ENCODE results near the gene RELL1. TPM values are rescaled to one million over a fixed set of nuclear protein-coding genes. Genes with fewer than 3 reads are reported as not detected.

Gene RELL1
- total RNA-seq, 2 experiments from 2014 or later = 53.5 to 62.3 TPM

- Histone ChIP-seq H3K4me1 (ENCODE audit: insufficient read depth, low read length, poor library complexity, severe bottlenecking) (peaks cover 6% of the 10 kb centered on the region), H3K4me2 (ENCODE audit: low read length) (no peak overlapping the region), H4K20me1 (ENCODE audit: insufficient read depth, low read length) (no peaks in the 10 kb centered on the region), H3K4me3 (ENCODE audit: low read depth, low read length, poor library complexity, severe bottlenecking) (no peak overlapping the region), H3K36me3 (ENCODE audit: insufficient read depth, low read length) (no peaks in the 10 kb centered on the region; the same call in 1 of the 2 replicates), H3K9me3 (ENCODE audit: low read length) (no peaks in the 10 kb centered on the region), H3K9me2 (ENCODE audit: insufficient read depth, low read length) (no peaks in the 10 kb centered on the region), H2AFZ (ENCODE audit: low read length) (no peak overlapping the region), H3K27ac (ENCODE audit: low read depth, low read length, poor library complexity, severe bottlenecking) (no peak overlapping the region), H3K79me2 (ENCODE audit: insufficient read depth, low read depth, low read length) (no peaks in the 10 kb centered on the region)
- POLR2A ChIA-PET = no interaction called here
- BruUV-seq (replicated peaks) = no TSS peak
- CTCF ChIA-PET (ENCODE audit: unreplicated experiment) = no interaction called here
- TF ChIP-seq CTCF (conservative IDR thresholded peaks at IDR 0.05; ENCODE audit: low read length) = no peak
- TF ChIP-seq EZH2phosphoT487 (IDR thresholded peaks at IDR 0.05; ENCODE audit: borderline replicate concordance, low read depth, low read length) = no peak
- intact Hi-C loops (cut with micrococcal nuclease; ENCODE audit: unreplicated experiment) = no loop called here
- peak; percentile 18 for DNase-seq (ENCODE audit: low spot score)
Measured at GRCh38 chr4:37595875-37596680, 90.1 kb downstream of the RELL1 start.

DNA sequence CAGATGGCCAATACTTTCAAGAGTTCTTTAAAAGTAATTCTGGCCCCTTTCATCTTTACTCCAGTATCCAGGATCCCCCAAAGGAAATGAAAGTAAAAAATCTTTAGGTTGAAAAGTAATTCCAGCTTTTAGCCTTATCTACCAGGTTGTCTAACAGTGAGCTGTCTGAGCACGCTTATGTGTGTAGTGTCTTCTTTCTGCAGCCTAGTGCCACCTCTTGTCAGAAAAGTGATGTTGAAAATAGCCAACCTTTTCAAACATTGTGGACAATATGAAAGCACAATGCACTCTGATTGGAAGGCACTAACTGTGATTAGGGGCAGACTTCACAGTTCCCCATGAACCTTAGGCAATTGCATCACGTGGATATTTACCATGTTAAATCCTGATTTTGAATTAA is 92.1 kb downstream of the RELL1 start:
- Histone ChIP-seq H3K4me2 (ENCODE audit: low read length) (no peak overlapping the region), H3K9me2 (ENCODE audit: insufficient read depth, low read length) (no peaks in the 10 kb centered on the region), H3K9me3 (ENCODE audit: low read length) (no peaks in the 10 kb centered on the region), H4K20me1 (ENCODE audit: insufficient read depth, low read length) (no peaks in the 10 kb centered on the region), H3K79me2 (ENCODE audit: insufficient read depth, low read depth, low read length) (no peaks in the 10 kb centered on the region), H3K27ac (ENCODE audit: low read depth, low read length, poor library complexity, severe bottlenecking) (no peak overlapping the region), H2AFZ (ENCODE audit: low read length) (no peak overlapping the region), H3K4me3 (ENCODE audit: low read depth, low read length, poor library complexity, severe bottlenecking) (no peak overlapping the region), H3K4me1 (ENCODE audit: insufficient read depth, low read length, poor library complexity, severe bottlenecking) (peaks cover 6% of the 10 kb centered on the region), H3K36me3 (ENCODE audit: insufficient read depth, low read length) (no peaks in the 10 kb centered on the region)
- ChIA-PET CTCF (ENCODE audit: unreplicated experiment) (no interaction called here), POLR2A (interaction anchor here (0.7 kb wide), 1 partner anchor 1309 kb away, joined by 3 read pairs; no protein-coding TSS in a partner anchor)
- no TSS peak for BruUV-seq (replicated peaks)
- DNase-seq (ENCODE audit: low spot score) = no peak
- intact Hi-C loops (cut with micrococcal nuclease; ENCODE audit: unreplicated experiment) = no loop called here
- TF ChIP-seq CTCF (conservative IDR thresholded peaks at IDR 0.05; ENCODE audit: low read length) = no peak
- TF ChIP-seq EZH2phosphoT487 (IDR thresholded peaks at IDR 0.05; ENCODE audit: borderline replicate concordance, low read depth, low read length) = no peak

- no peaks in the 10 kb centered on the region for H3K9me2 ChIP-seq (ENCODE audit: insufficient read depth, low read length)
- H3K4me2 ChIP-seq (ENCODE audit: low read length) = no peak overlapping the region
- peaks cover 6% of the 10 kb centered on the region for H3K4me1 ChIP-seq (ENCODE audit: insufficient read depth, low read length, poor library complexity, severe bottlenecking)
- ChIA-PET CTCF (ENCODE audit: unreplicated experiment) (no interaction called here), POLR2A (no interaction called here)
- H3K27ac ChIP-seq (ENCODE audit: low read depth, low read length, poor library complexity, severe bottlenecking) = no peak overlapping the region
- H4K20me1 ChIP-seq (ENCODE audit: insufficient read depth, low read length) = no peaks in the 10 kb centered on the region
- no TSS peak for BruUV-seq (replicated peaks)
- no peaks in the 10 kb centered on the region for H3K9me3 ChIP-seq (ENCODE audit: low read length)
- intact Hi-C loops (cut with micrococcal nuclease; ENCODE audit: unreplicated experiment) = no loop called here
- no peak for TF ChIP-seq CTCF (conservative IDR thresholded peaks at IDR 0.05; ENCODE audit: low read length)
- TF ChIP-seq EZH2phosphoT487 (IDR thresholded peaks at IDR 0.05; ENCODE audit: borderline replicate concordance, low read depth, low read length) = no peak
- no peak overlapping the region for H3K4me3 ChIP-seq (ENCODE audit: low read depth, low read length, poor library complexity, severe bottlenecking)
- H2AFZ ChIP-seq (ENCODE audit: low read length) = no peak overlapping the region
- no peak for DNase-seq (ENCODE audit: low spot score)
- no peaks in the 10 kb centered on the region for H3K79me2 ChIP-seq (ENCODE audit: insufficient read depth, low read depth, low read length)
- H3K36me3 ChIP-seq (ENCODE audit: insufficient read depth, low read length) = no peaks in the 10 kb centered on the region
Measured at GRCh38 chr4:37591349-37591748, 94.8 kb downstream of the RELL1 start.
